NK-92 (cell line): Measurements from ENCODE around the gene PTPRE.

Source experiments
- DNase-seq: peaks from one replicate; lab custom pipeline; 2025; ENCODE audit not compliant: unreplicated experiment; lab: John Stamatoyannopoulos, UW

PTPRE gene

GRCh38 chr10:127949831-127950230 is 42.9 kb downstream of the PTPRE start:
- DNase-seq = no peak

- DNase-seq = no peak
Measured at GRCh38 chr10:127951861-127952574, 45.1 kb downstream of the PTPRE start.

GRCh38 chr10:127952575-127952869 is 45.6 kb downstream of the PTPRE start:
- no peak for DNase-seq

GRCh38 chr10:127952918-127953317 is 46.0 kb downstream of the PTPRE start:
- DNase-seq = no peak

- DNase-seq = no peak
Measured at GRCh38 chr10:127953876-127954275, 47.0 kb downstream of the PTPRE start.

- no peak for DNase-seq
Measured at GRCh38 chr10:127959428-127959827, 52.5 kb downstream of the PTPRE start.

- DNase-seq = no peak
Measured at GRCh38 chr10:127961071-127961470, 54.2 kb downstream of the PTPRE start.

- DNase-seq = no peak
Measured at GRCh38 chr10:127962205-127962604, 55.3 kb downstream of the PTPRE start.

- no peak for DNase-seq
Measured at GRCh38 chr10:127963136-127963535, 56.2 kb downstream of the PTPRE start.

- no peak for DNase-seq
Measured at GRCh38 chr10:127964621-127965020, 57.7 kb downstream of the PTPRE start.

GRCh38 chr10:127966875-127967274 is 60.0 kb downstream of the PTPRE start:
- no peak for DNase-seq

GRCh38 chr10:127968027-127968441 is 61.1 kb downstream of the PTPRE start:
- no peak for DNase-seq

GRCh38 chr10:127968659-127969058 is 61.8 kb downstream of the PTPRE start:
- DNase-seq = no peak

GRCh38 chr10:127971101-127971946 is 64.4 kb downstream of the PTPRE start:
- DNase-seq = no peak

- no peak for DNase-seq
Measured at GRCh38 chr10:127971963-127972615, 65.2 kb downstream of the PTPRE start.

- no peak for DNase-seq
Measured at GRCh38 chr10:127972751-127973357, 66.0 kb downstream of the PTPRE start.

- DNase-seq = no peak
Measured at GRCh38 chr10:127973791-127974311, 66.9 kb downstream of the PTPRE start.

- no peak for DNase-seq
Measured at GRCh38 chr10:127974911-127975310, 68.0 kb downstream of the PTPRE start.

- DNase-seq = no peak
Measured at GRCh38 chr10:127976286-127976685, 69.4 kb downstream of the PTPRE start.

GRCh38 chr10:127976701-127977356 is 69.9 kb downstream of the PTPRE start:
- no peak for DNase-seq
